B cell (primary cell): ENCODE results near the gene GLRX2.

Source experiments
- EZH2 ChIP-seq: IDR thresholded peaks from 2 replicates; pipeline ENCODE4 v1.6.1; 2012; ENCODE audit warnings: borderline replicate concordance, low read depth, mild to moderate bottlenecking, moderate library complexity, low read length; ENCODE audit not compliant: insufficient read depth, poor library complexity, severe bottlenecking
- TF ChIP-seq, protein P1 (sequence below): fragments of 200-600 bp; IDR thresholded peaks from one replicate; pipeline ENCODE4 v1.8.0; 2022; ENCODE audit warnings: antibody characterized with exemption, mild to moderate bottlenecking

DNA sequence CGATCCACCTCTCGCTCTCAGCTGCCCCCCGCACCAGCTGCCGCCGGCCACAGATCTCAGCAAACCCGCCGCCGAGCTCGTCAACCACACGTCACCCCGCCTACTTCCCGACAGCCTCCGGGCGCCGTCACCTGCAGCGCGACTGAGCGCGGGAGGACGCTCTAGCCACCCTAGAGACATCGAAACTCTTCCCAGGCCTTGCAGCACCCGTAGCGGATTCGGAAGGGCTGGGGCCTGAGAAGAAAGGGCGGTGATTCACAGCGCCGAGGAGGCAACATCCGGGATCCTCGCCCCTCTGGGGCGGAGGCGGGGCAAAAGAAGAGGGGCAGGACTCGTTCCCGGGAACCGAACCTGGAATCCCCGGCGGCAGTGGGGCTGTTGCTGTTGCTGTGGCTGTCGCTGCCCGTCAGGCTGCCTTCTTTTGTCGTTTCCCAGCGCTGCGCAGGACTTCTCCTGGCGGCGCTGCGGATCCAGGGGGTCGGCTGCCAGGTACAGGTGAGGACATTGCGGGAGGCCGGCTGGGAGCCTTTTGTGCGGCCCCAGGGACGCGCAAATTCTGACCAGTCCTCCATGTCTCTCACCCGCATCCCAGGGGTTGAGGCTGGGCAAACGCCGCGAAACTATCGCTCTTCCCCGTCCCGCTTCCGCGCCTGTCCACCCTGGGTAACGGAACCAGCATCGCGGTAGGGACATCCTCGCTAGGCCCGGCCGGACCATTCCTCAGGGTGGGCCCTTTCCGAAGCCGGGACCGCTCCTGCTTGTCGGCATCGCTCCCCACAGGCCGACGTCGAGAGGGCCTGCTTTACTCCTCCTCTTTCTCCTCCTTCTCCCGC lies 45.7 kb downstream of the GLRX2 start, which contains the start of the genes RO60 and UCHL5:
- TF ChIP-seq, protein P1, sequence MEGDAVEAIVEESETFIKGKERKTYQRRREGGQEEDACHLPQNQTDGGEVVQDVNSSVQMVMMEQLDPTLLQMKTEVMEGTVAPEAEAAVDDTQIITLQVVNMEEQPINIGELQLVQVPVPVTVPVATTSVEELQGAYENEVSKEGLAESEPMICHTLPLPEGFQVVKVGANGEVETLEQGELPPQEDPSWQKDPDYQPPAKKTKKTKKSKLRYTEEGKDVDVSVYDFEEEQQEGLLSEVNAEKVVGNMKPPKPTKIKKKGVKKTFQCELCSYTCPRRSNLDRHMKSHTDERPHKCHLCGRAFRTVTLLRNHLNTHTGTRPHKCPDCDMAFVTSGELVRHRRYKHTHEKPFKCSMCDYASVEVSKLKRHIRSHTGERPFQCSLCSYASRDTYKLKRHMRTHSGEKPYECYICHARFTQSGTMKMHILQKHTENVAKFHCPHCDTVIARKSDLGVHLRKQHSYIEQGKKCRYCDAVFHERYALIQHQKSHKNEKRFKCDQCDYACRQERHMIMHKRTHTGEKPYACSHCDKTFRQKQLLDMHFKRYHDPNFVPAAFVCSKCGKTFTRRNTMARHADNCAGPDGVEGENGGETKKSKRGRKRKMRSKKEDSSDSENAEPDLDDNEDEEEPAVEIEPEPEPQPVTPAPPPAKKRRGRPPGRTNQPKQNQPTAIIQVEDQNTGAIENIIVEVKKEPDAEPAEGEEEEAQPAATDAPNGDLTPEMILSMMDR: no peak
- no peak for TF ChIP-seq EZH2
